Liver (tissue), 9 donors: ENCODE data around the gene PTPN2. TPM values are rescaled to one million over a fixed set of nuclear protein-coding genes. Genes with fewer than 3 reads are reported as not detected.

Source experiments
- DNase-seq: peaks from one replicate; pipeline ENCODE4 v3.0.0-alpha.2; 2017; ENCODE audit warnings: low spot score
- H3K27ac ChIP-seq, 2 donors: one replicate each; pipeline ENCODE4 v1.7.0; 2013; ENCODE audit warnings: inconsistent platforms in 2 of 2, low read length in 2 of 2, control low read depth in 1 of 2, low read depth in 1 of 2, mild to moderate bottlenecking in 1 of 2
- H3K27me3 ChIP-seq, 4 donors: one replicate each; pipeline versions ENCODE4 v1.6.1 to v1.7.0; 2013; ENCODE audit warnings: low read length in 3 of 4, inconsistent platforms in 1 of 4, mild to moderate bottlenecking in 1 of 4, moderate library complexity in 1 of 4; ENCODE audit not compliant: control insufficient read depth in 4 of 4, insufficient read depth in 4 of 4
- H3K36me3 ChIP-seq, 4 donors: one replicate each; pipeline versions ENCODE4 v1.6.1 to v1.7.0; 2013; ENCODE audit warnings: low read length in 3 of 4, mild to moderate bottlenecking in 3 of 4, low read depth in 1 of 4, moderate library complexity in 1 of 4; ENCODE audit not compliant: control insufficient read depth in 4 of 4, insufficient read depth in 3 of 4
- H3K4me1 ChIP-seq, 4 donors: one replicate each; pipeline versions ENCODE4 v1.6.1 to v1.7.0; 2013; ENCODE audit warnings: low read length in 3 of 4, mild to moderate bottlenecking in 3 of 4, moderate library complexity in 1 of 4; ENCODE audit not compliant: control insufficient read depth in 4 of 4, insufficient read depth in 4 of 4
- H3K4me3 ChIP-seq, 3 donors: one replicate each; pipeline versions ENCODE4 v1.6.1 to v1.7.0; 2013; ENCODE audit warnings: low read length in 3 of 3, control low read depth in 1 of 3, low read depth in 1 of 3, mild to moderate bottlenecking in 1 of 3
- H3K9ac ChIP-seq, 2 donors: one replicate each; pipeline ENCODE4 v1.7.0; 2013; ENCODE audit warnings: low read length in 2 of 2, mild to moderate bottlenecking in 2 of 2, moderate library complexity in 2 of 2, control low read depth in 1 of 2, low read depth in 1 of 2
- H3K9me3 ChIP-seq, 4 donors: one replicate each; pipeline versions ENCODE4 v1.6.1 to v1.7.0; 2013; ENCODE audit warnings: low read length in 3 of 4; ENCODE audit not compliant: control insufficient read depth in 4 of 4
- ATF3 ChIP-seq: IDR thresholded peaks from 2 replicates; pipeline ENCODE4 v1.6.1; 2016; ENCODE audit warnings: antibody characterized with exemption
- CTCF ChIP-seq: fragments of 150-350 bp; IDR thresholded peaks from 2 replicates; pipeline ENCODE4 v1.5.1; 2017; ENCODE audit warnings: improper control_type of control experiment, low read depth, low read length; ENCODE audit not compliant: missing input control
- EGR1 ChIP-seq, 2 donors: IDR thresholded peaks; 2 replicates each; pipeline ENCODE4 v1.6.1; 2016 to 2018; ENCODE audit warnings: antibody characterized with exemption in 2 of 2, low read depth in 2 of 2
- FOXA1 ChIP-seq: IDR thresholded peaks from 2 replicates; pipeline ENCODE4 v1.6.1; 2016; ENCODE audit warnings: antibody characterized with exemption
- FOXA2 ChIP-seq: IDR thresholded peaks from 2 replicates; pipeline ENCODE4 v1.6.1; 2016; ENCODE audit warnings: antibody characterized with exemption
- GABPA ChIP-seq, 2 donors: IDR thresholded peaks in 1 of 2; conservative IDR thresholded peaks in 1 of 2; 2 replicates each; pipeline ENCODE4 v1.6.1; 2016; ENCODE audit warnings: antibody characterized with exemption in 2 of 2, mild to moderate bottlenecking in 1 of 2, moderate library complexity in 1 of 2
- HNF4A ChIP-seq, 2 donors: conservative IDR thresholded peaks; 2 replicates each; pipeline ENCODE4 v1.6.1; 2016; ENCODE audit warnings: antibody characterized with exemption in 2 of 2, mild to moderate bottlenecking in 2 of 2
- HNF4G ChIP-seq: IDR thresholded peaks from 2 replicates; pipeline ENCODE4 v1.6.1; 2016; ENCODE audit warnings: antibody characterized with exemption
- JUND ChIP-seq, 2 donors: IDR thresholded peaks; 2 replicates each; pipeline ENCODE4 v1.6.1; 2016; ENCODE audit warnings: antibody characterized with exemption in 2 of 2
- MAX ChIP-seq: IDR thresholded peaks from 2 replicates; pipeline ENCODE4 v1.6.1; 2016; ENCODE audit warnings: antibody characterized with exemption
- NR2F2 ChIP-seq: IDR thresholded peaks from 2 replicates; pipeline ENCODE4 v1.6.1; 2016; ENCODE audit warnings: antibody characterized with exemption
- REST ChIP-seq: IDR thresholded peaks from 2 replicates; pipeline ENCODE4 v1.6.1; 2016; ENCODE audit warnings: antibody characterized with exemption, mild to moderate bottlenecking
- RXRA ChIP-seq, 2 donors: IDR thresholded peaks; 2 replicates each; pipeline ENCODE4 v1.6.1; 2017 to 2018; ENCODE audit warnings: antibody characterized with exemption in 2 of 2, mild to moderate bottlenecking in 1 of 2
- WGBS: extraction: QIAGEN DNeasy Blood & Tissue Kit; methylation state at CpG from one replicate; pipeline ENCODE4 v1.1.7; 2013; 5-methylcytosine and 5-hydroxymethylcytosine counted together
- polyA plus RNA-seq, 2 donors: library from polyadenylated mRNA; stranded (reverse) in 1 of 2; unstranded in 1 of 2; fragments of 200-250 nt in 1 of 2; fragments of >200 nt in 1 of 2; fragmentation: Nextera tagmentation in 1 of 2; extraction: Ambion mirVana in 1 of 2; gene quantifications; one replicate each; pipeline versions ENCODE4 v1.2.1 to v1.2.3, GENCODE V29; 2013 to 2015
- total RNA-seq, 2 donors: library from RNA; depleted of rRNA; stranded (reverse); fragments of >200 nt; gene quantifications; one replicate each; pipeline ENCODE4 v1.2.3, GENCODE V29; 2014
- donor health status: healthy.
- donor health status: healthy.
- donor health status: healthy.
- donor health status: healthy.
- donor health status: healthy.

Gene PTPN2
- total and polyA plus RNA-seq, 4 donors: 9.2 to 21.2 (median 14.9) TPM

- 44% methylated on average over 75 of the region's 75 CpGs for WGBS
- no peak overlapping the region for H3K9ac ChIP-seq
- no peak overlapping the region for H3K27ac ChIP-seq
- no peak for DNase-seq
- no peaks in the 10 kb centered on the region for H3K36me3 ChIP-seq
- H3K27me3 ChIP-seq: peaks cover 0 to 3% (median 0%) of the 10 kb centered on the region in 4 donors
- TF ChIP-seq ATF3 (no peak), REST (no peak), FOXA2 (no peak), MAX (no peak), GABPA (IDR thresholded peaks at IDR 0.05 in 1 of 2, conservative IDR thresholded peaks at IDR 0.05 in 1 of 2) (no peak), HNF4A (conservative IDR thresholded peaks at IDR 0.05) (no peak), JUND (IDR thresholded peaks at IDR 0.05) (no peak), FOXA1 (no peak), NR2F2 (no peak), EGR1 (IDR thresholded peaks at IDR 0.05; ENCODE audit: low read depth in 2 of 2) (no peak)
- H3K4me3 ChIP-seq: peak overlapping the region in 1 of 3 donors; percentile 23
- H3K4me1 ChIP-seq: peaks cover 0 to 11% (median 3%) of the 10 kb centered on the region in 4 donors
- peaks cover 0 to 4% (median 0%) of the 10 kb centered on the region in 4 donors for H3K9me3 ChIP-seq
Observed at GRCh38 chr18:12911929-12912703, 28.1 kb upstream of the PTPN2 start.

- Histone ChIP-seq H3K4me1 (peaks cover 0 to 11% (median 3%) of the 10 kb centered on the region in 4 donors), H3K36me3 (no peaks in the 10 kb centered on the region), H3K27me3 (peaks cover 0 to 3% (median 0%) of the 10 kb centered on the region in 4 donors), H3K27ac (no peak overlapping the region), H3K9me3 (peaks cover 0 to 4% (median 0%) of the 10 kb centered on the region in 4 donors), H3K9ac (no peak overlapping the region), H3K4me3 (peak overlapping the region in 1 of 3 donors; percentile 23)
- DNase-seq: peak; percentile 52
- no peak for TF ChIP-seq GABPA (IDR thresholded peaks at IDR 0.05 in 1 of 2, conservative IDR thresholded peaks at IDR 0.05 in 1 of 2)
- no peak for TF ChIP-seq HNF4G
- TF ChIP-seq REST: no peak
- TF ChIP-seq FOXA1: no peak
- TF ChIP-seq MAX: no peak
- TF ChIP-seq NR2F2: no peak
- TF ChIP-seq JUND (IDR thresholded peaks at IDR 0.05): no peak
- no peak for TF ChIP-seq ATF3
- no peak for TF ChIP-seq FOXA2
- TF ChIP-seq CTCF: no peak
- no peak for TF ChIP-seq RXRA (IDR thresholded peaks at IDR 0.05)
- WGBS: 13% methylated on average over 75 of the region's 75 CpGs
Observed at GRCh38 chr18:12911025-12911928, 27.2 kb upstream of the PTPN2 start.
